ENCODE measurements around the gene SWI5. TPM values are rescaled to one million over a fixed set of nuclear protein-coding genes. Genes with fewer than 3 reads are reported as not detected.

SWI5 gene
- total RNA-seq, 2 experiments from 2014 or later, result 16.8 to 22.7 TPM

DNA sequence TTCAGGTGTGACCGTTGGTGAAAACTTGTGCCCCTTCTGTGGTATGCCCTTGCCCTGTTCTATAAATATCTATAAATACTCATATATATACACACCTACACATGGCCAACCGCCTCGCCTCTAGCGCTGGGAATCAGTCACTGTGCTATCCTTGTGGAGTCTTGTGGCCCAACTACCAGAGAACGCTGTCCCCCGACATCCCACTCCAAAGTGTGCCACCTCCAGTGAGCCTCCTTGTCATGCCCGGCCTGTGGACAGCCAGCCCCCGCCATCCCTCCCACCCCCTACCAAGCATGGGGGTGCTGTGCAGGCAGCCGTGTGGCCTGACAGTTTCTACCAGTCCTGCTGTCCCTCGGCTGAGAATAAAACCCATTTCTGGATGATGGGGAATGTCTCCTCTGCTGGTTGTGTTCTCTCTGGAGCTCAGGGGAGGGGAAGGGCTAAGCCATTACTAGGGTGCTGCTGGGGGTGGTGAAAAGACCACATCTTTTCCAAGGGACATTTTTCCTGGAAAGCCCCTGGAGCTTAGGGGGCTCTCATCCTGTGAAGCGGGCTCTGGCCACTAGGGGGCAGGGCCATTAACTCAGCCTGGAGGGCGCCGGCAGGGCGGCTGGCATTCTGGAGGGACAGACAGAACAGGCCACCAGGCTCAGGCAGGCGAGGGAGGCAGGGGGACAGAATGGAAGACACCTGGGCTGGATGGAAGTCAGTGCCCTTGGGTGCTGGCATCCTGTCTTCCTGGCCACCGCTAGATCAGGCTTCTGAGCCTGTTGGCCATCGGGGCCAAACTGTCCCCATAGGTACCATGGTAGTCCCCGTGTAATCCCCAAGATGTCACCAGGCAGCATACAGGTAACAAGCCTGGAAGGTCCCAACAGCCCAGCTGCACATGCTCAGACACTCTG, 21.0 kb upstream of the SWI5 start:
- Histone ChIP-seq H3K9me2 (ENCODE audit: insufficient read depth, low read length) (no peaks in the 10 kb centered on the region), H4K20me1 (ENCODE audit: insufficient read depth, low read length) (no peaks in the 10 kb centered on the region), H3K36me3 (ENCODE audit: insufficient read depth, low read length) (peaks cover 9% of the 10 kb centered on the region; the same call in 1 of the 2 replicates), H3K79me2 (ENCODE audit: insufficient read depth, low read depth, low read length) (no peaks in the 10 kb centered on the region), H3K4me2 (ENCODE audit: low read length) (no peak overlapping the region), H2AFZ (ENCODE audit: low read length) (no peak overlapping the region), H3K9me3 (ENCODE audit: low read length) (no peaks in the 10 kb centered on the region), H3K4me1 (ENCODE audit: insufficient read depth, low read length, poor library complexity, severe bottlenecking) (peaks cover 12% of the 10 kb centered on the region), H3K4me3 (ENCODE audit: low read depth, low read length, poor library complexity, severe bottlenecking) (no peak overlapping the region), H3K27ac (ENCODE audit: low read depth, low read length, poor library complexity, severe bottlenecking) (no peak overlapping the region)
- intact Hi-C loops (cut with micrococcal nuclease; ENCODE audit: unreplicated experiment), result no loop called here
- no TSS peak for BruUV-seq (replicated peaks)
- CTCF ChIA-PET (ENCODE audit: unreplicated experiment), result no interaction called here
- POLR2A ChIA-PET, result no interaction called here
- DNase-seq (ENCODE audit: low spot score), result peak; percentile 64
- TF ChIP-seq CTCF (conservative IDR thresholded peaks at IDR 0.05; ENCODE audit: low read length) (peak; percentile 94), EZH2phosphoT487 (IDR thresholded peaks at IDR 0.05; ENCODE audit: borderline replicate concordance, low read depth, low read length) (no peak)

- no peaks in the 10 kb centered on the region for H3K9me2 ChIP-seq (ENCODE audit: insufficient read depth, low read length)
- H3K4me3 ChIP-seq (ENCODE audit: low read depth, low read length, poor library complexity, severe bottlenecking), result no peak overlapping the region
- H3K9me3 ChIP-seq (ENCODE audit: low read length), result no peaks in the 10 kb centered on the region
- BruUV-seq (replicated peaks), result no TSS peak
- no peak overlapping the region for H3K4me2 ChIP-seq (ENCODE audit: low read length)
- no peak overlapping the region for H3K27ac ChIP-seq (ENCODE audit: low read depth, low read length, poor library complexity, severe bottlenecking)
- H3K79me2 ChIP-seq (ENCODE audit: insufficient read depth, low read depth, low read length), result no peaks in the 10 kb centered on the region
- intact Hi-C loops (cut with micrococcal nuclease; ENCODE audit: unreplicated experiment), result no loop called here
- peaks cover 9% of the 10 kb centered on the region; the same call in 1 of the 2 replicates for H3K36me3 ChIP-seq (ENCODE audit: insufficient read depth, low read length)
- no peak overlapping the region for H2AFZ ChIP-seq (ENCODE audit: low read length)
- no peaks in the 10 kb centered on the region for H4K20me1 ChIP-seq (ENCODE audit: insufficient read depth, low read length)
- H3K4me1 ChIP-seq (ENCODE audit: insufficient read depth, low read length, poor library complexity, severe bottlenecking), result peaks cover 9% of the 10 kb centered on the region
- CTCF ChIA-PET (ENCODE audit: unreplicated experiment), result no interaction called here
- POLR2A ChIA-PET, result no interaction called here
- TF ChIP-seq EZH2phosphoT487 (IDR thresholded peaks at IDR 0.05; ENCODE audit: borderline replicate concordance, low read depth, low read length) (no peak), CTCF (conservative IDR thresholded peaks at IDR 0.05; ENCODE audit: low read length) (no peak)
- DNase-seq (ENCODE audit: low spot score), result no peak
These were observed 18.8 kb upstream of the SWI5 start for GRCh38 chr9:128257086-128257825.
